ENCODE results near the gene UCK2. TPM values are rescaled to one million over a fixed set of nuclear protein-coding genes. Genes with fewer than 3 reads are reported as not detected.

The UCK2 gene
- polyA plus RNA-seq, 3 donors, result 12.4 to 15.4 (median 12.8) TPM

DNA sequence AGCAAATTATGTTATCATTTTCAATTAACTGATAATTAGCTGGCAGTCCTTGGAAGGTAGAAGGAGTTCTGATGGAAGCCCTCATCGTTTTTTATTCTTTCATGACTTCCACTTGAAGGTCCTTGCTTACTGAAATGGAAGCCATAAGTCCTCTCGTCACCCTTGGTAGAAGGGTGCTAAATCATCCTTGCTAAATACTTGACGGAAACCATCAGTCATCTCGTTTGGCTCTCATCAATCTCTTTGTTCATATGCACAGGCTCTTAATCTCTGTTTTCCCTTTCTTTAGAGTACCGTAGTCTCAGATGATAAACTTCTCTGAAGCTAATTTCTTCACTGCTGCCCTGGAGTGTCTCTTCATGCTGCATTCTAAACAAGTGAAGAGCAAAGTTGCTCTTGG is 34.5 kb downstream of the UCK2 start:
- Mint-ChIP-seq H3K9me3 (no peaks in the 10 kb centered on the region), H3K4me1 (peaks cover 52% of the 10 kb centered on the region), H3K27ac (peak overlapping the region; percentile 42 to 88 (median 71)), H3K4me3 (peak overlapping the region in 1 of 2 donors; percentile 72), H3K36me3 (peaks cover 0 to 3% of the 10 kb centered on the region in 2 donors), H3K27me3 (ENCODE audit: low read depth in 3 of 3) (no peaks in the 10 kb centered on the region)
- H2AFZ ChIP-seq (ENCODE audit: insufficient read depth, low read depth, low read length, poor library complexity, severe bottlenecking), result peak overlapping the region; percentile 58
- H3K27ac ChIP-seq (ENCODE audit: low read depth in 1 of 2, low read length in 2 of 2), result peak overlapping the region; percentile 40 to 58
- DNase-seq, result no peak
- TF ChIP-seq, protein P1, sequence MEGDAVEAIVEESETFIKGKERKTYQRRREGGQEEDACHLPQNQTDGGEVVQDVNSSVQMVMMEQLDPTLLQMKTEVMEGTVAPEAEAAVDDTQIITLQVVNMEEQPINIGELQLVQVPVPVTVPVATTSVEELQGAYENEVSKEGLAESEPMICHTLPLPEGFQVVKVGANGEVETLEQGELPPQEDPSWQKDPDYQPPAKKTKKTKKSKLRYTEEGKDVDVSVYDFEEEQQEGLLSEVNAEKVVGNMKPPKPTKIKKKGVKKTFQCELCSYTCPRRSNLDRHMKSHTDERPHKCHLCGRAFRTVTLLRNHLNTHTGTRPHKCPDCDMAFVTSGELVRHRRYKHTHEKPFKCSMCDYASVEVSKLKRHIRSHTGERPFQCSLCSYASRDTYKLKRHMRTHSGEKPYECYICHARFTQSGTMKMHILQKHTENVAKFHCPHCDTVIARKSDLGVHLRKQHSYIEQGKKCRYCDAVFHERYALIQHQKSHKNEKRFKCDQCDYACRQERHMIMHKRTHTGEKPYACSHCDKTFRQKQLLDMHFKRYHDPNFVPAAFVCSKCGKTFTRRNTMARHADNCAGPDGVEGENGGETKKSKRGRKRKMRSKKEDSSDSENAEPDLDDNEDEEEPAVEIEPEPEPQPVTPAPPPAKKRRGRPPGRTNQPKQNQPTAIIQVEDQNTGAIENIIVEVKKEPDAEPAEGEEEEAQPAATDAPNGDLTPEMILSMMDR (IDR thresholded peaks at IDR 0.05), result no peak
- peaks cover 40 to 41% of the 10 kb centered on the region in 2 donors for H3K4me1 ChIP-seq (ENCODE audit: control insufficient read depth in 1 of 2, insufficient read depth in 2 of 2, low read length in 2 of 2)
- no peaks in the 10 kb centered on the region for H3K36me3 ChIP-seq (replicated peaks in 1 of 2; ENCODE audit: control insufficient read depth in 1 of 2, insufficient read depth in 2 of 2, low read length in 2 of 2)
- peaks cover 9% of the 10 kb centered on the region for H4K20me1 ChIP-seq (ENCODE audit: insufficient read depth, low read length)
- H3K27me3 ChIP-seq (ENCODE audit: control insufficient read depth in 2 of 2, insufficient read depth in 2 of 2, low read length in 2 of 2), result no peaks in the 10 kb centered on the region
- WGBS (ENCODE audit: insufficient coverage), result 24% methylated on average over 2 of the region's 5 CpGs
- no peaks in the 10 kb centered on the region for H3K9me3 ChIP-seq (replicated peaks in 1 of 2; ENCODE audit: control insufficient read depth in 1 of 2, insufficient read depth in 1 of 2, low read length in 2 of 2)
- H3K4me2 ChIP-seq (replicated peaks; ENCODE audit: extremely low read depth, low read length, poor library complexity, severe bottlenecking), result peak overlapping the region; percentile 52
- intact Hi-C loops (cut with micrococcal nuclease), result no loop called here
- peaks cover 95% of the 10 kb centered on the region for H3K79me2 ChIP-seq (ENCODE audit: insufficient read depth, low read length)
- H3K4me3 ChIP-seq (replicated peaks in 1 of 3; ENCODE audit: low read depth in 2 of 3, low read length in 3 of 3), result peak overlapping the region in 1 of 3 experiments; percentile 40
- H3K9ac ChIP-seq (ENCODE audit: insufficient read depth, low read length, poor library complexity, severe bottlenecking), result no peak overlapping the region

DNA sequence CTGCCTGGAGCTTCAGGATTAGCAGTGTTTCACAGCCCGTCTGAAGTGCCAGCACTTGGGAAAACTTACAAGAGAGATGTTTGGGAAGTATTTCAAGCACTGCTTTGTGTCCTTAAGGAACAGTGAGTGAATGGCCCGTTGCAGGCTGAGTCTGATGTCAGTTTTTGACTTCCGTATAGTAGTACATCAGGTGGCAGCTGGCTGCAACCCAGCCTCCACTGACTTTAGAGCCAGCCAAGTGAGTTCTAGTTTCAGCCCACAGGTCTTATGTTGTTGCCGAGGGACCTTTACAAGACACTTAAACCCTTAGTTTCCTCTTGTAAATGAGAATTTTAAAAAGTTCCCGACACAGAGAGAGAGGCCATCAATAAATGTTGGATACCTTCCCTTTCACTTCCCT is 35.0 kb downstream of the UCK2 start:
- H3K4me3 ChIP-seq (replicated peaks in 1 of 3; ENCODE audit: low read depth in 2 of 3, low read length in 3 of 3), result peak overlapping the region; percentile 22 to 40 (median 24)
- peaks cover 9% of the 10 kb centered on the region for H4K20me1 ChIP-seq (ENCODE audit: insufficient read depth, low read length)
- TF ChIP-seq, protein P1 (IDR thresholded peaks at IDR 0.05), result no peak
- H3K4me3 Mint-ChIP-seq, result peak overlapping the region; percentile 72 to 87
- DNase-seq, result peak in 1 of 3 donors; percentile 38
- no peaks in the 10 kb centered on the region for H3K27me3 ChIP-seq (ENCODE audit: control insufficient read depth in 2 of 2, insufficient read depth in 2 of 2, low read length in 2 of 2)
- H3K27ac Mint-ChIP-seq, result peak overlapping the region; percentile 42 to 88 (median 78)
- H3K27me3 Mint-ChIP-seq (ENCODE audit: low read depth in 3 of 3), result no peaks in the 10 kb centered on the region
- peak overlapping the region; percentile 58 for H2AFZ ChIP-seq (ENCODE audit: insufficient read depth, low read depth, low read length, poor library complexity, severe bottlenecking)
- H3K36me3 Mint-ChIP-seq, result peaks cover 0 to 3% of the 10 kb centered on the region in 2 donors
- H3K9me3 ChIP-seq (replicated peaks in 1 of 2; ENCODE audit: control insufficient read depth in 1 of 2, insufficient read depth in 1 of 2, low read length in 2 of 2), result no peaks in the 10 kb centered on the region
- 6% methylated on average over 2 of the region's 5 CpGs for whole genome bisulfite sequencing (ENCODE audit: insufficient coverage)
- H3K4me1 Mint-ChIP-seq, result peaks cover 47% of the 10 kb centered on the region
- peak overlapping the region; percentile 40 to 58 for H3K27ac ChIP-seq (ENCODE audit: low read depth in 1 of 2, low read length in 2 of 2)
- peak overlapping the region; percentile 22 for H3K9ac ChIP-seq (ENCODE audit: insufficient read depth, low read length, poor library complexity, severe bottlenecking)
- intact Hi-C loops (cut with micrococcal nuclease), result no loop called here
- H3K36me3 ChIP-seq (replicated peaks in 1 of 2; ENCODE audit: control insufficient read depth in 1 of 2, insufficient read depth in 2 of 2, low read length in 2 of 2), result no peaks in the 10 kb centered on the region
- peaks cover 35 to 36% of the 10 kb centered on the region in 2 donors for H3K4me1 ChIP-seq (ENCODE audit: control insufficient read depth in 1 of 2, insufficient read depth in 2 of 2, low read length in 2 of 2)
- H3K4me2 ChIP-seq (replicated peaks; ENCODE audit: extremely low read depth, low read length, poor library complexity, severe bottlenecking), result peak overlapping the region; percentile 52
- H3K79me2 ChIP-seq (ENCODE audit: insufficient read depth, low read length), result peaks cover 98% of the 10 kb centered on the region
- no peaks in the 10 kb centered on the region for H3K9me3 Mint-ChIP-seq

All from CD14-positive monocyte (primary cell).